Measurements from ENCODE around the gene HEATR5B.

DNA sequence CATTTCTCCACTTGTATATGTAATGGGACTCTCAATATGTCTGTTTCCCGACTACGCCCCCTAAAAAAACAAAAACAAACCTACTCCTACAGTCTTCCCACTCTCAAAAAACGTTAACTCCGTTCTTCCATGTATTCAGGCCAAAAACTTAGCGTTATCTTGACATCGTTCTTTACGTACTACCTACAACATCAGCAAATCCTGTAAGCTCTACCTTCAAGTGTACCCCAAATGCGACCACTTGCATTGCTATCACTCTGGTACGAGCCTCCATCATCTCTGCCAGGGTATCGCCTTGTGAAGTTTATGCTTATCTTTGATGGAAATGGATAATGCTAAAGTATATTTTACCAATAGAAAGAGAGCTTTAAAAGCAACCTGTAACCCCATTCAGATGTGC, 625 bp upstream of the HEATR5B start:
- TF ChIP-seq, protein P1, sequence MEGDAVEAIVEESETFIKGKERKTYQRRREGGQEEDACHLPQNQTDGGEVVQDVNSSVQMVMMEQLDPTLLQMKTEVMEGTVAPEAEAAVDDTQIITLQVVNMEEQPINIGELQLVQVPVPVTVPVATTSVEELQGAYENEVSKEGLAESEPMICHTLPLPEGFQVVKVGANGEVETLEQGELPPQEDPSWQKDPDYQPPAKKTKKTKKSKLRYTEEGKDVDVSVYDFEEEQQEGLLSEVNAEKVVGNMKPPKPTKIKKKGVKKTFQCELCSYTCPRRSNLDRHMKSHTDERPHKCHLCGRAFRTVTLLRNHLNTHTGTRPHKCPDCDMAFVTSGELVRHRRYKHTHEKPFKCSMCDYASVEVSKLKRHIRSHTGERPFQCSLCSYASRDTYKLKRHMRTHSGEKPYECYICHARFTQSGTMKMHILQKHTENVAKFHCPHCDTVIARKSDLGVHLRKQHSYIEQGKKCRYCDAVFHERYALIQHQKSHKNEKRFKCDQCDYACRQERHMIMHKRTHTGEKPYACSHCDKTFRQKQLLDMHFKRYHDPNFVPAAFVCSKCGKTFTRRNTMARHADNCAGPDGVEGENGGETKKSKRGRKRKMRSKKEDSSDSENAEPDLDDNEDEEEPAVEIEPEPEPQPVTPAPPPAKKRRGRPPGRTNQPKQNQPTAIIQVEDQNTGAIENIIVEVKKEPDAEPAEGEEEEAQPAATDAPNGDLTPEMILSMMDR (optimal IDR thresholded peaks at IDR 0.05 in 1 of 3, IDR thresholded peaks at IDR 0.05 in 1 of 3, conservative IDR thresholded peaks at IDR 0.05 in 1 of 3; ENCODE audit: extremely low read depth in 1 of 3, insufficient read depth in 2 of 3, low read length in 3 of 3), result no peak
- no peak for TF ChIP-seq EZH2 (IDR thresholded peaks at IDR 0.05; ENCODE audit: low read length)
